Right cardiac atrium (tissue), 5 donors: Measurements from ENCODE around the gene OTOG. TPM values are rescaled to one million over a fixed set of nuclear protein-coding genes. Genes with fewer than 3 reads are reported as not detected.
A peak's percentile ranks its signal among the peaks of the same experiment; 100 is the strongest.

Source experiments
- ATAC-seq, 2 donors: fragments of 200-7000 bp; cut with Tn5 transposase; one replicate each; pipeline versions ENCODE4 v1.8.0 to v1.9.1; 2020; ENCODE audit warnings: moderate library complexity in 2 of 2, mild to moderate bottlenecking in 1 of 2
- DNase-seq, 3 donors: peaks; one replicate each; pipeline ENCODE4 v3.0.0-alpha.2; 2020
- H3K27ac ChIP-seq: one replicate; pipeline ENCODE4 v1.5.1; 2013; ENCODE audit warnings: mild to moderate bottlenecking, low read length, control low read depth, moderate library complexity
- H3K27me3 ChIP-seq: one replicate; pipeline ENCODE4 v1.6.1; 2013; ENCODE audit not compliant: control insufficient read depth, insufficient read depth
- H3K4me1 ChIP-seq: one replicate; pipeline ENCODE4 v1.6.1; 2013; ENCODE audit warnings: low read length; ENCODE audit not compliant: control insufficient read depth, insufficient read depth
- H3K4me3 ChIP-seq: one replicate; pipeline ENCODE4 v1.5.1; 2013; ENCODE audit warnings: low read length, control low read depth
- H3K9me3 ChIP-seq: one replicate; pipeline ENCODE4 v1.6.1; 2013; ENCODE audit warnings: low read length; ENCODE audit not compliant: control insufficient read depth
- WGBS: extraction: QIAGEN DNeasy Blood & Tissue Kit; methylation state at CpG from one replicate; pipeline ENCODE4 v1.1.7; 2013; 5-methylcytosine and 5-hydroxymethylcytosine counted together
- intact Hi-C, 4 donors: fragments of 100-400 bp; cut with DNase I; formaldehyde crosslinking; loops; one replicate each; pipeline versions ENCODE4 v1.11.0 to v1.14.0; 2022 to 2023
- polyA plus RNA-seq: library from polyadenylated mRNA; stranded (reverse); fragments of 200-250 nt; gene quantifications from one replicate; pipeline ENCODE4 v1.2.3, GENCODE V29; 2013
- total RNA-seq, 4 donors: library from RNA; stranded (reverse); fragmentation: NEBNext Ultra II Directional; extraction: Animal tissue kit (Norgen Biotek cat#: 25700); gene quantifications; one replicate each; pipeline ENCODE4 v1.2.1, GENCODE V29; 2021
- donor health status: healthy with polysubstance abuse.
- donor health status: DM: no; HTN: yes; CAD: no.
- donor health status: DM: no; HTN: no; CAD: no.
- donor health status: DM: no; HTN: yes; CAD: no; lungs with severe emphysema.
- donor health status: DM: yes; HTN: yes; CAD: no.

The OTOG gene
- total and polyA plus RNA-seq, 5 donors: not detected

DNA sequence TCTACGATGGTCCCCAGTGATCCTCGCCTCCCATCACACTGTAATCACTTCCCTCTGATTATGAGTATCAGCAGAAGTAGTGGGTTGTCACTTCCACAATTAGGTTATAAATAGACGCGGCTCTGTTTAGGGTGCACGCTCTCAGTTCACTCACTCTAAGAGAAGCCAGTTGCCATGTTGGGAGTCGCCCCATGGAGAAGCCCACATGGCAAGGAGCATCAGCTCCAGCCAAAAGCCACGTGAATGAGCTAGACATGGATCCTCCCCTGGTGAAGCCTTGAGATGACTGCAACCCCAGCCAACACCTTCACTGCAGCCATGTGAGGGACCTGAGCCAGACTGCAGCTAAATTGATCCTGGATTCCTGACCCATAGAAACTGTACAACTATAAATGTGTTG, 145.9 kb downstream of the OTOG start:
- Histone ChIP-seq H3K27me3 (no peaks in the 10 kb centered on the region), H3K4me1 (no peaks in the 10 kb centered on the region), H3K4me3 (no peak overlapping the region), H3K9me3 (no peaks in the 10 kb centered on the region), H3K27ac (no peak overlapping the region)
- intact Hi-C loops: no loop called here
- 54% methylated on average over 7 of the region's 7 CpGs for WGBS
- ATAC-seq (no peak), DNase-seq (no peak)

DNA sequence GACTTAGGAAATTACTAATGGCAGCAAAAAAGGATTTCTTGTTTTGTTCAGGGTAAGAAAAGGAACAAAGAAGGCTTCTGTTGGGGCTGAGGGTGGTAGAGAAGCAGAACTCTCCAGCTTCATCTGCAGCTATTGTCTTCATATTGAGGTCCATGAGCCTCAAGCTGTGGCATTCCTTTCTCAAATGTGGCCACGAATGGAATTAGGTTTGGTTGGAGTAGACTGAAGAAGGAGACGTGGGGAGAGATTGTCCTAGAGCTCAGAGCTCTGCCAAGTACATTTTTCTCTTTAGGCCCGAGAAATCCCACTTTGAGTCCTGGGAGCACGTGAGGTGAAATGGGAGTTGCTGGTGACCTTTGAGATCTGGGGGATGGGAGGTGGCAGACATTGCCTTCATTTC, 146.5 kb downstream of the OTOG start:
- intact Hi-C loops: no loop called here
- Histone ChIP-seq H3K4me1 (no peaks in the 10 kb centered on the region), H3K27ac (no peak overlapping the region), H3K9me3 (no peaks in the 10 kb centered on the region), H3K4me3 (no peak overlapping the region), H3K27me3 (no peaks in the 10 kb centered on the region)
- DNase-seq (no peak), ATAC-seq (no peak)
- 68% methylated on average over 4 of the region's 4 CpGs for WGBS

DNA sequence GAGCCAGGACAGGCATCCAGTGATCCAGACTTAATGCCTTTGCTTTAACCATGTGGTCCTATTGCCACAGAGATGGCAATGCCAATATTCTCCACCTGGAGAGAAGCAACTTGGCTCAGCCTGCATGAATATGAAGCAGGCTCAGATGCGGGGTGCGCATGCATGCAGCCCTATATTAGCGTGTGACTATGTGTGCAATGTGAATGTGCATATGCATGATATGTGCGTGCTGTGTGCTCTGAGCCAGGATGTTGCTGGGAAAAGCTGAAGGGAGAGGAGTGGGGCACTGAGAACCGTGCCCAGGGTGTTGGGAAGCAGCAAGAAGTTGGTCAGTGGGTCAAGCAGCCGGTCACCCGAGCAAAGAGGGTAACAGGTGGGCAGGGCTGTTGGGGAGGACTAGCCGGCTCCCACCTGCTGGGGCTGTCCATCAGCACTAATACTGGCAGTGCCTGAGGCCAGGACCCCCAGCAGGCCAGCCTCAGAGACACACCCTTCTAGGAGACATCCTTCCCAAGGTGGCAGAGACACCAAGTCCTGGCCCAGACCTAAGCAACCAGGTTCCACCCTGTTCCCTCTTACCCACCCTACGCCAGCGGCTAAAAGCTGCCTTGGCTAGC, 147.5 kb downstream of the OTOG start:
- Histone ChIP-seq H3K4me3 (no peak overlapping the region), H3K4me1 (no peaks in the 10 kb centered on the region), H3K9me3 (no peaks in the 10 kb centered on the region), H3K27ac (no peak overlapping the region), H3K27me3 (no peaks in the 10 kb centered on the region)
- intact Hi-C loops: no loop called here
- WGBS: 80% methylated on average over 10 of the region's 10 CpGs
- ATAC-seq: no peak
- DNase-seq: no peak

GRCh38 chr11:17695454-17696441, 148.7 kb downstream of the OTOG start:
- WGBS: 10% methylated on average over 68 of the region's 68 CpGs
- ATAC-seq (peak; percentile 17 to 25), DNase-seq (no peak)
- Histone ChIP-seq H3K4me3 (no peak overlapping the region), H3K4me1 (no peaks in the 10 kb centered on the region), H3K27ac (no peak overlapping the region), H3K27me3 (no peaks in the 10 kb centered on the region), H3K9me3 (no peaks in the 10 kb centered on the region)
- intact Hi-C loops: no loop called here

- WGBS: 75% methylated on average over 5 of the region's 5 CpGs
- no peaks in the 10 kb centered on the region for H3K4me1 ChIP-seq
- DNase-seq: no peak
- H3K27ac ChIP-seq: no peak overlapping the region
- no peak for ATAC-seq
- intact Hi-C loops: no loop called here
- no peaks in the 10 kb centered on the region for H3K9me3 ChIP-seq
- H3K4me3 ChIP-seq: no peak overlapping the region
- no peaks in the 10 kb centered on the region for H3K27me3 ChIP-seq
Observed at GRCh38 chr11:17696741-17697140, 149.7 kb downstream of the OTOG start.

Other genes starting within 250 kb of the OTOG start
- 1 to 10 TPM; 2.3 to 3.3 (median 3.0) TPM for gene NCR3LG1, start 195.5 kb upstream of the OTOG start, total RNA-seq
- gene NCR3LG1, start 195.5 kb upstream of the OTOG start, polyA plus RNA-seq: 0.75 TPM
- gene KCNJ11, start 158.6 kb upstream of the OTOG start, total RNA-seq: 10 to 100 TPM in 3 of 4 donors, 1 to 10 TPM in 1; 9.2 to 33.1 (median 25.2) TPM
- 18.6 TPM for gene KCNJ11, start 158.6 kb upstream of the OTOG start, polyA plus RNA-seq
- 1 to 10 TPM in 3 of 4 donors, under 1 TPM in 1; 0.61 to 6.8 (median 3.3) TPM for gene ABCC8, start 70.4 kb upstream of the OTOG start, total RNA-seq
- gene ABCC8, start 70.4 kb upstream of the OTOG start, polyA plus RNA-seq: 6.4 TPM
- under 1 TPM in 3 of 4 donors, not detected in 1; 0.20 to 0.61 (median 0.46) TPM for gene USH1C, start 2.8 kb upstream of the OTOG start, total RNA-seq
- 0.16 TPM for gene USH1C, start 2.8 kb upstream of the OTOG start, polyA plus RNA-seq
- gene MYOD1, start 172.3 kb downstream of the OTOG start, total RNA-seq: not detected
- gene MYOD1, start 172.3 kb downstream of the OTOG start, polyA plus RNA-seq: not detected
- gene KCNC1, start 187.5 kb downstream of the OTOG start, total RNA-seq: under 1 TPM in 2 of 4 donors, not detected in 2; 0.06 to 0.09 TPM
- gene KCNC1, start 187.5 kb downstream of the OTOG start, polyA plus RNA-seq: 0.16 TPM